HFF-Myc (cell line): ENCODE measurements around the gene OR8B12.
"Not testable (repeated sequence)": the region's sequence is repeated elsewhere in the genome, so short reads cannot be mapped to it uniquely, and the experiment has no call there.

Experiments
- DNase-seq: peaks from one replicate; pipeline ENCODE4 v3.0.0-alpha.2; 2011; ENCODE audit warnings: low read depth; ENCODE audit errors: extremely low read depth
- H3K4me3 ChIP-seq: replicated peaks from 2 replicates; pipeline ENCODE4 v1.5.1; 2011; ENCODE audit warnings: low read depth, mild to moderate bottlenecking, control low read depth, low read length
- TF ChIP-seq, protein P1 (sequence below): IDR thresholded peaks from 2 replicates; pipeline ENCODE4 v1.5.1; 2012; ENCODE audit warnings: mild to moderate bottlenecking, low read depth, low read length, control low read depth; ENCODE audit errors: missing control alignments

The OR8B12 gene

GRCh38 chr11:124534051-124534450 lies 9.4 kb downstream of the OR8B12 start:
- TF ChIP-seq, protein P1, sequence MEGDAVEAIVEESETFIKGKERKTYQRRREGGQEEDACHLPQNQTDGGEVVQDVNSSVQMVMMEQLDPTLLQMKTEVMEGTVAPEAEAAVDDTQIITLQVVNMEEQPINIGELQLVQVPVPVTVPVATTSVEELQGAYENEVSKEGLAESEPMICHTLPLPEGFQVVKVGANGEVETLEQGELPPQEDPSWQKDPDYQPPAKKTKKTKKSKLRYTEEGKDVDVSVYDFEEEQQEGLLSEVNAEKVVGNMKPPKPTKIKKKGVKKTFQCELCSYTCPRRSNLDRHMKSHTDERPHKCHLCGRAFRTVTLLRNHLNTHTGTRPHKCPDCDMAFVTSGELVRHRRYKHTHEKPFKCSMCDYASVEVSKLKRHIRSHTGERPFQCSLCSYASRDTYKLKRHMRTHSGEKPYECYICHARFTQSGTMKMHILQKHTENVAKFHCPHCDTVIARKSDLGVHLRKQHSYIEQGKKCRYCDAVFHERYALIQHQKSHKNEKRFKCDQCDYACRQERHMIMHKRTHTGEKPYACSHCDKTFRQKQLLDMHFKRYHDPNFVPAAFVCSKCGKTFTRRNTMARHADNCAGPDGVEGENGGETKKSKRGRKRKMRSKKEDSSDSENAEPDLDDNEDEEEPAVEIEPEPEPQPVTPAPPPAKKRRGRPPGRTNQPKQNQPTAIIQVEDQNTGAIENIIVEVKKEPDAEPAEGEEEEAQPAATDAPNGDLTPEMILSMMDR = no peak
- no peak for DNase-seq
- no peak overlapping the region for H3K4me3 ChIP-seq

- no peak overlapping the region for H3K4me3 ChIP-seq
- DNase-seq = no peak
- TF ChIP-seq, protein P1 = no peak
Measured at GRCh38 chr11:124533626-124534025, 9.8 kb downstream of the OR8B12 start.

- no peak overlapping the region for H3K4me3 ChIP-seq
- TF ChIP-seq, protein P1 = no peak
- no peak for DNase-seq
Measured at GRCh38 chr11:124520550-124520854, 23.0 kb downstream of the OR8B12 start.

GRCh38 chr11:124519850-124520549 lies 23.5 kb downstream of the OR8B12 start:
- H3K4me3 ChIP-seq = no peak overlapping the region
- TF ChIP-seq, protein P1 = no peak
- DNase-seq = no peak

GRCh38 chr11:124518989-124519451 lies 24.4 kb downstream of the OR8B12 start:
- TF ChIP-seq, protein P1 = no peak
- H3K4me3 ChIP-seq = no peak overlapping the region
- DNase-seq = no peak

- TF ChIP-seq, protein P1 = no peak
- no peak overlapping the region for H3K4me3 ChIP-seq
Measured at GRCh38 chr11:124517314-124517713, 26.1 kb downstream of the OR8B12 start.

GRCh38 chr11:124514675-124515074 lies 28.8 kb downstream of the OR8B12 start:
- not testable (repeated sequence) for H3K4me3 ChIP-seq, DNase-seq

More at GRCh38 chr11:124517314-124517713, 26.1 kb downstream of the OR8B12 start:
- no peak for DNase-seq
